ENCODE measurements around the gene SLC24A5. TPM values are rescaled to one million over a fixed set of nuclear protein-coding genes. Genes with fewer than 3 reads are reported as not detected.

SLC24A5 gene
- total and polyA plus RNA-seq, 3 experiments from 2014 or later = not detected

DNA sequence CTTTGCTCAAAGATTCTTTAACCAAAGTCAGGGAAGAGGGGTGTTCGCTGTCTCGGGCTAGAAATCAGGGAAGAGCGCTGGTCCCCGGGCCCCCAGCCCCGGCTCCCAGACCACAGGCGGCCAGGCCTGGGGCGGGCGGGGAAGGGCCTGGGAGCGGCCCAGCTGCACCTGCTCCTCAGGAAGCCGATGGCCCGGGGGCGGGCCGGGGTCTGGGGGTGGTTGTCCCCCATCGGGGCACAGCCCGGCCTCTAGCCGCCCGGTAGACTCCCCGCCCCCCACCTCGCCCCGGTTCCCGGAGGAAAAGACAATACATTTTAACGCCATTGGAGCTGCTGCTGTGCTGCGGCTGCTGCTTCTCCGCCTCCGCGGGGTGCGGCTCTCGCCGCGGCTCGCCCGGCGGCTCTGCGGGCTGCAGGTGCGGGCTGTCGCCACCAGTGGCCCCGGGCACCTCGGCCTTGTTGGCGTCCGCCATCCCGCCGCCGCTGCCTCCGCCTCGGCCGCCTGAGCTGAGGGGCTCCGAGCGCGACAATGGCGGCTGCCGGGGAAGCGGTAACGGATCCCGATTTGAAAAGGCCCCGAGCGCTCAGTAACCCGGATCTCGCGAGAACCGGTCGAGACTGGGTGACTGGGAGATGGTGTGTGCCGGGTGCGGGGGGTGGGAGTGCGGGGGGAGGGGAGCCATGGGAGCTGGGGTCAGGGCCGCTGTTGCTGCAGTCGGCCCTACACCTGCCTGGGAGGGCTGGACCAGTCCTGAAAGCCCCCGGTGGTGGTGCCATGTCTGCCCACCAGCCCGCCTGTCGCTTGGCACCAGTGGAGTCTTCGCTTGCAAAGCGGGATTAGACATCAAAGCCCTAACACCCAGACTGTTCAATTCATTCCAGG lies 57.2 kb downstream of the SLC24A5 start, which contains the start of gene MYEF2:
Gene MYEF2, minus strand, starts transcription at position 530 of the 882 bp plus-strand sequence. Its CDS starts 58 bp downstream, at position 472.
- peaks cover 7% of the 10 kb centered on the region for H3K4me1 ChIP-seq (ENCODE audit: insufficient read depth, low read length)
- H3K27ac ChIP-seq (ENCODE audit: low read depth, low read length) = peak within 1 kb of the TSS; percentile 15
- ChIA-PET CTCF (no interaction called here), POLR2A (no interaction called here)
- no peaks in the 10 kb centered on the region for H3K9me3 ChIP-seq (ENCODE audit: low read length)
- H3K4me3 ChIP-seq (ENCODE audit: low read length) = peak within 1 kb of the TSS; percentile 56
- no peaks in the 10 kb centered on the region for H3K36me3 ChIP-seq (ENCODE audit: insufficient read depth, low read length)
- peak within 1 kb of the TSS; percentile 76 to 96 (median 92) for H3K27ac Mint-ChIP-seq
- H3K4me1 Mint-ChIP-seq = peaks cover 17 to 37% (median 35%) of the 10 kb centered on the region in 3 donors
- peaks cover 0 to 3% (median 0%) of the 10 kb centered on the region in 3 donors for H3K36me3 Mint-ChIP-seq
- H3K27me3 ChIP-seq (ENCODE audit: insufficient read depth, low read length, poor library complexity, severe bottlenecking) = no peaks in the 10 kb centered on the region
- peak; percentile 28 to 77 (median 48) for DNase-seq
- peaks cover 3 to 28% of the 10 kb centered on the region in 2 donors for H3K27me3 Mint-ChIP-seq
- peak within 1 kb of the TSS; percentile 83 to 93 (median 89) for H3K4me3 Mint-ChIP-seq
- H3K9me3 Mint-ChIP-seq = peaks cover 0 to 4% (median 0%) of the 10 kb centered on the region in 5 donors

DNA sequence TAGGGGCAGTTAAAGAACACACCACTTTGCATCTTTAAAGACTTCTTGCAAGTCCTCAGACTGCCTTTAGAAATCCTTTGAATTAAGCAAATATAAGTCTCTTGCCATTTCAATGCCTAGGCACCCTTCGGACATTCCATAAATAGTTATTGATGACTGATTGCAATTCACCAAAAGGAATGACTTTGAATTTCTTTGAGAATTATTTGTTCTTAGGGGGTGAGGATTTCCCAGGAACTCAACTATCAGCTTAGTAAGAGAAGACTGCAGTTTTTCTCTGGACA lies 57.8 kb downstream of the SLC24A5 start:
- peaks cover 15 to 32% (median 32%) of the 10 kb centered on the region in 3 donors for H3K4me1 Mint-ChIP-seq

DNA sequence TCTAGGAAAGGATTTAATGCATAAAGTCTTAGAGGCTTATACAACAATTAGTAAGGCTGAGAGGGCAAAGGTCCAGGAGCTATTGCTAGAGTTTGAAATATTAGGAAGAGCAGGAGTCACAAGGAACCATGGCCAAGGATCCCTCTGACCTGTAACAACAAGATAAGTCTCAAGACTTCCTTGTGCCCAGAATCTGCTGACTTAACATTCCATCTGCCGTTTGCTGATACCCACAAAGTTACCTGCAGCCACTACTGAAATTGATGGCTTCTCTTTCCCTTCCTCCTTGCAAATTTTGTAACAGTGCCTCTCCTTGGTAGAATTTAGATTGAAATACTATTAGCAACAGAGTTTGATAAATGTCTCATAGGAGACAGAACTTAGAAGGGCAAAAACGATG lies 62.0 kb downstream of the SLC24A5 start:
- Histone ChIP-seq H3K4me1 (ENCODE audit: insufficient read depth, low read length) (peaks cover 3% of the 10 kb centered on the region), H3K9me3 (ENCODE audit: low read length) (no peaks in the 10 kb centered on the region), H3K4me3 (ENCODE audit: low read length) (no peak overlapping the region), H3K27me3 (ENCODE audit: insufficient read depth, low read length, poor library complexity, severe bottlenecking) (no peaks in the 10 kb centered on the region), H3K27ac (ENCODE audit: low read depth, low read length) (no peak overlapping the region), H3K36me3 (ENCODE audit: insufficient read depth, low read length) (no peaks in the 10 kb centered on the region)
- H3K9me3 Mint-ChIP-seq = peaks cover 0 to 3% (median 0%) of the 10 kb centered on the region in 5 donors
- H3K27me3 Mint-ChIP-seq = peaks cover 4 to 36% of the 10 kb centered on the region in 2 donors
- no peak overlapping the region for H3K27ac Mint-ChIP-seq
- POLR2A ChIA-PET = no interaction called here
- H3K4me3 Mint-ChIP-seq = no peak overlapping the region
- no peaks in the 10 kb centered on the region for H3K36me3 Mint-ChIP-seq
- H3K4me1 Mint-ChIP-seq = peaks cover 0 to 6% (median 0%) of the 10 kb centered on the region in 3 donors
- DNase-seq = no peak
- CTCF ChIA-PET = no interaction called here

More for the DNA sequence above, 57.8 kb downstream of the SLC24A5 start:
- Mint-ChIP-seq H3K9me3 (peaks cover 0 to 3% (median 0%) of the 10 kb centered on the region in 5 donors), H3K4me3 (peak overlapping the region; percentile 54 to 89 (median 75)), H3K27me3 (peaks cover 3 to 32% of the 10 kb centered on the region in 2 donors), H3K36me3 (peaks cover 0 to 3% (median 0%) of the 10 kb centered on the region in 3 donors), H3K27ac (no peak overlapping the region)
- Histone ChIP-seq H3K4me1 (ENCODE audit: insufficient read depth, low read length) (peaks cover 7% of the 10 kb centered on the region), H3K36me3 (ENCODE audit: insufficient read depth, low read length) (no peaks in the 10 kb centered on the region), H3K27me3 (ENCODE audit: insufficient read depth, low read length, poor library complexity, severe bottlenecking) (no peaks in the 10 kb centered on the region), H3K27ac (ENCODE audit: low read depth, low read length) (no peak overlapping the region), H3K4me3 (ENCODE audit: low read length) (peak overlapping the region; percentile 20), H3K9me3 (ENCODE audit: low read length) (no peaks in the 10 kb centered on the region)
- DNase-seq = no peak
- POLR2A ChIA-PET = no interaction called here
- CTCF ChIA-PET = no interaction called here

DNA sequence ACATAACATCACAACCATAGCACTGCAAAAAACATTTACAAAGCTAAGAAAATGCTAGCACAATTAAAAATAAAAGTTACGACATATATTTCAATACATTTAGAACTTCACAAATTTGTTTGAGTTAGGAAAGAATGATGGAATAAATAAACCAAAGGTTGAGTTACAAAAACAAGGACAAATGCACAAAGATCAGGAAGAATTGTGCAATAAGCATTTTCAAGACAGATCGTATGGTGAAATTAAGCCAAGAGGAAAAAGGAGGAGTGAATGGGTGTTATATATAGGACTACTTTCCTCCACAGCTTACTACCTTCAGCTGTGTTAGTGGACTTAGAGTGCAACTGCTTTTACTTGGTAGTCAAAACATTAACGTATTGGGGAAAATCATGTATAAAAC lies 64.7 kb downstream of the SLC24A5 start:
- no peaks in the 10 kb centered on the region for H3K36me3 Mint-ChIP-seq

DNA sequence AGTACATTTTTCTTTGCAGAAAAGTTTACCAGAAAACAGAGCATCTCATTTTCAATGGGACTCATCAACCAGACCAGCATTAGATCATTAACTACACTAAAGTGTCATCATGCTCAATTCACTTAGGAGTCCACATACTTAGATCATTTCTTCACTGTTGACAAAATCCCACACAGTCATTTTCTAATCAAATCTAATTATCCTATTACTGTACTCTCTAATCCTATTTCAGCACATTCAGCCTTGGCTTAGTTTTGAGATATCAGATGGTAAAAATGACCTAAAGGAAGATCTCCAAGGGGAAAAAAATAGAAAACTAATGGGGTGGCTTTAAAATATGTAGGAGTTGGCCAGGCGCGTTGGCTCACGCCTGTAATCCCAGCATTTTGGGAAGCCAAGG lies 65.5 kb downstream of the SLC24A5 start:
- no peaks in the 10 kb centered on the region for H3K36me3 Mint-ChIP-seq
- ChIA-PET CTCF (no interaction called here), POLR2A (no interaction called here)
- Histone ChIP-seq H3K9me3 (ENCODE audit: low read length) (no peaks in the 10 kb centered on the region), H3K36me3 (ENCODE audit: insufficient read depth, low read length) (no peaks in the 10 kb centered on the region), H3K4me1 (ENCODE audit: insufficient read depth, low read length) (no peaks in the 10 kb centered on the region), H3K4me3 (ENCODE audit: low read length) (no peak overlapping the region), H3K27me3 (ENCODE audit: insufficient read depth, low read length, poor library complexity, severe bottlenecking) (no peaks in the 10 kb centered on the region), H3K27ac (ENCODE audit: low read depth, low read length) (no peak overlapping the region)
- H3K4me3 Mint-ChIP-seq = no peak overlapping the region
- no peak for DNase-seq
- peaks cover 5 to 37% of the 10 kb centered on the region in 2 donors for H3K27me3 Mint-ChIP-seq
- peaks cover 0 to 8% (median under 1%) of the 10 kb centered on the region in 5 donors for H3K9me3 Mint-ChIP-seq
- H3K27ac Mint-ChIP-seq = no peak overlapping the region
- peaks cover 0 to 1% (median 0%) of the 10 kb centered on the region in 3 donors for H3K4me1 Mint-ChIP-seq

More for the DNA sequence above, 64.7 kb downstream of the SLC24A5 start:
- Histone ChIP-seq H3K4me1 (ENCODE audit: insufficient read depth, low read length) (no peaks in the 10 kb centered on the region), H3K4me3 (ENCODE audit: low read length) (no peak overlapping the region), H3K36me3 (ENCODE audit: insufficient read depth, low read length) (no peaks in the 10 kb centered on the region), H3K27me3 (ENCODE audit: insufficient read depth, low read length, poor library complexity, severe bottlenecking) (no peaks in the 10 kb centered on the region), H3K9me3 (ENCODE audit: low read length) (no peaks in the 10 kb centered on the region), H3K27ac (ENCODE audit: low read depth, low read length) (no peak overlapping the region)
- ChIA-PET POLR2A (no interaction called here), CTCF (no interaction called here)
- H3K4me3 Mint-ChIP-seq = no peak overlapping the region
- DNase-seq = no peak
- H3K27me3 Mint-ChIP-seq = peaks cover 3 to 35% of the 10 kb centered on the region in 2 donors
- H3K27ac Mint-ChIP-seq = no peak overlapping the region
- no peaks in the 10 kb centered on the region for H3K4me1 Mint-ChIP-seq
- peaks cover 0 to 3% (median 0%) of the 10 kb centered on the region in 5 donors for H3K9me3 Mint-ChIP-seq

DNA sequence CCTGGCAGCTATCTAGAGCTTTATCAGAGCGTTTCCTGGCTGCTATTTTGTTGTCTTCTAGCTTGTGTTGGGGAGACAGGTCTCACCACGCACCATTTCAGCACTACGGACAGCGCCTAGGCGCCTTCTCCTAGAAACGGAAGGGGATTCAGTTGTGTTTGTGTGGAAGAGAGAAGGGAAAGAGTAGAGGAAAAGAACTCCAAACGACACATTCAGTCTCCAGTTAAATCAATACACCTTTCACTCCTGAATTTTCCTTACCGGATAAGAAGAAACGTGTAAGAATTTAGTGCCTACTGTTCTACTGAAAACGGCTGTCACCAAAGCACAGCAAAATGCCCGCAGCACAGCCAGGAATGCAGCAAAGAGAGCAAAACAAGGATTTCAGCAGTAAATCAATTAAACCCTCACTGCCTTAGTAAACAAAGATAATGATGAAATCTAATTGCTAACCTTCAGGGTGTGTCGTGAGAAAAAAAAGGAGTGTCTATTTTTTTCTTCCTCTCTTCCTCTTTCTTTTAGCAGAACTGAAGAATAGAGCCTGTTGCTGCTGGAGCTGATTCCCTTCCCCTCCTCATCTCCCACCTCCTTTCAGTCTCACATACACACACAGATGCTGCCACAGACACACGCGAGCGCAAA lies 70.3 kb downstream of the SLC24A5 start:
- H3K9me3 Mint-ChIP-seq = peaks cover 0 to 11% (median 2%) of the 10 kb centered on the region in 5 donors
- POLR2A ChIA-PET = no interaction called here
- peaks cover 2 to 31% of the 10 kb centered on the region in 2 donors for H3K27me3 Mint-ChIP-seq

DNA sequence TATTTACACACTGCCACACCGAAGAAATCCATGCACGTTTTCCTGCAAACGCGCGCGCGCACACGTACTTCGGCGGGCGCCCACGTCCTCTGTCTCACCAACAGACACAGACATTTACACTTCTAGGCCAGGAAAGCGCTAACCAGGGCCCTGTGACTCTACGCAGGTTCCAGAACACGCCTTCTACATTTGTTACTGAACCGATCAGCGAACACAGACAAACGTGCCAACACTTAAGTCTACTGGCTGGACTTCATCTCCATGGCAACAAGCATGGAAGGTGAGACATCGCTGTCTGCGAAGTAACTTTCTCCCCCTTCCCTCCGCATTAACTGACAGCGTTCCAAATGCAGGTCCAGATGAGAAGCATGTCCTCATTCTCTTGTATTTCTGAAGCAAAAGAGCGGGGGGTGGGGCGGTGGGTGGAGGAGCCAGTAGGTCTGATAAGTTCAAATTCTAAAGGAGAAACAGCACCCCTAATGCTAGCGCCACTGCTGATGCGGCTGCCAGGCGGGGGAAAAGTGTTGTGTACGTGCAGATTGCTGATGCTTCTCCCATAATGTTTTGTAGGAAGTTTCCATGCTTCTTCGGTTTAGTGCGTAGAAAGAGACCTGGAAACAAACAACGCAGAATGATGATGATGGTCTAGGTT lies 70.9 kb downstream of the SLC24A5 start, which contains the start of gene CTXN2:
Gene CTXN2, plus strand, starts transcription at position 92 of the 652 bp plus-strand sequence. CDS start 9,636 bp downstream, outside the sequence.
- H3K9me3 Mint-ChIP-seq = peaks cover 0 to 11% (median 2%) of the 10 kb centered on the region in 5 donors
- no peak within 1 kb of the TSS for H3K27ac Mint-ChIP-seq
- Histone ChIP-seq H3K9me3 (ENCODE audit: low read length) (no peaks in the 10 kb centered on the region), H3K36me3 (ENCODE audit: insufficient read depth, low read length) (no peaks in the 10 kb centered on the region), H3K4me3 (ENCODE audit: low read length) (no peak within 1 kb of the TSS), H3K27me3 (ENCODE audit: insufficient read depth, low read length, poor library complexity, severe bottlenecking) (no peaks in the 10 kb centered on the region), H3K27ac (ENCODE audit: low read depth, low read length) (no peak within 1 kb of the TSS), H3K4me1 (ENCODE audit: insufficient read depth, low read length) (no peaks in the 10 kb centered on the region)
- no peak for DNase-seq
- no peaks in the 10 kb centered on the region for H3K36me3 Mint-ChIP-seq
- ChIA-PET POLR2A (no interaction called here), CTCF (no interaction called here)
- H3K4me3 Mint-ChIP-seq = peak within 1 kb of the TSS in 1 of 7 donors; percentile 28
- peaks cover 2 to 27% of the 10 kb centered on the region in 2 donors for H3K27me3 Mint-ChIP-seq
- peaks cover 0 to 5% (median 0%) of the 10 kb centered on the region in 3 donors for H3K4me1 Mint-ChIP-seq

More for the DNA sequence above, 70.3 kb downstream of the SLC24A5 start:
- Histone ChIP-seq H3K36me3 (ENCODE audit: insufficient read depth, low read length) (no peaks in the 10 kb centered on the region), H3K4me1 (ENCODE audit: insufficient read depth, low read length) (no peaks in the 10 kb centered on the region), H3K9me3 (ENCODE audit: low read length) (no peaks in the 10 kb centered on the region), H3K4me3 (ENCODE audit: low read length) (no peak overlapping the region), H3K27ac (ENCODE audit: low read depth, low read length) (no peak overlapping the region), H3K27me3 (ENCODE audit: insufficient read depth, low read length, poor library complexity, severe bottlenecking) (no peaks in the 10 kb centered on the region)
- H3K27ac Mint-ChIP-seq = no peak overlapping the region
- peaks cover 0 to 5% (median 0%) of the 10 kb centered on the region in 3 donors for H3K4me1 Mint-ChIP-seq
- CTCF ChIA-PET = no interaction called here
- peak overlapping the region in 1 of 7 donors; percentile 28 for H3K4me3 Mint-ChIP-seq
- peak in 3 of 5 donors; percentile 2 to 16 (median 3) for DNase-seq
- H3K36me3 Mint-ChIP-seq = no peaks in the 10 kb centered on the region
